ENCODE data around the gene ASB11. TPM values are rescaled to one million over a fixed set of nuclear protein-coding genes. Genes with fewer than 3 reads are reported as not detected.

The ASB11 gene
- not detected for total RNA-seq
- not detected for polyA plus RNA-seq
- long read RNA-seq, donor 1, result 0 reads
- long read RNA-seq, donor 2, result 0 reads

DNA sequence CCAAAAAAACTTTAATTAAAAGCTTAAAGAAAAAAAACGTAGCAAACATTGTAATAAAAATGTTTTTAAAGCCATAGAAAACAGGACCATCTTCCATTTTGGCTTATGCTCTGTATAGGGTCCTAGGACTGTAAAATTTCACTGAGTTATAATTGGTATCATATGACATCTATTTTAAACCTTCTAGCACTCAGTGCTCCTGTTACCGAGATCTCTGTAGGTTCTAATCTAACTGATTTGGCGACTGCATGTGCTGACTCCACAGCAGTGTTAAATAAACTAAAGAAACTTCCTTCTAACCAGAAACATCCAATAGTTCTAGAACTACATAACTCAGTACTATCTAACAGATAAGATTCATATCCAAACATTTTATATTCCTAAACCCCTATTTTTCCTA lies at the start of gene ASB11:
Gene ASB11, minus strand, starts transcription at position 132 of the 400 bp plus-strand sequence. Its CDS starts 35 bp downstream, at position 97.
- Histone ChIP-seq H3K27ac (no peak within 1 kb of the TSS), H3K36me3 (peaks cover 0 to 6% (median 1%) of the 10 kb centered on the region in 6 donors), H3K9me3 (no peaks in the 10 kb centered on the region), H3K4me1 (no peaks in the 10 kb centered on the region), H3K4me3 (no peak within 1 kb of the TSS), H3K27me3 (replicated peaks in 1 of 7) (no peaks in the 10 kb centered on the region)
- WGBS, 5 donors, result 64 to 91% (median 80%) methylated on average over 3 of the region's 3 CpGs
- no peak for DNase-seq
- TF ChIP-seq, protein P1, sequence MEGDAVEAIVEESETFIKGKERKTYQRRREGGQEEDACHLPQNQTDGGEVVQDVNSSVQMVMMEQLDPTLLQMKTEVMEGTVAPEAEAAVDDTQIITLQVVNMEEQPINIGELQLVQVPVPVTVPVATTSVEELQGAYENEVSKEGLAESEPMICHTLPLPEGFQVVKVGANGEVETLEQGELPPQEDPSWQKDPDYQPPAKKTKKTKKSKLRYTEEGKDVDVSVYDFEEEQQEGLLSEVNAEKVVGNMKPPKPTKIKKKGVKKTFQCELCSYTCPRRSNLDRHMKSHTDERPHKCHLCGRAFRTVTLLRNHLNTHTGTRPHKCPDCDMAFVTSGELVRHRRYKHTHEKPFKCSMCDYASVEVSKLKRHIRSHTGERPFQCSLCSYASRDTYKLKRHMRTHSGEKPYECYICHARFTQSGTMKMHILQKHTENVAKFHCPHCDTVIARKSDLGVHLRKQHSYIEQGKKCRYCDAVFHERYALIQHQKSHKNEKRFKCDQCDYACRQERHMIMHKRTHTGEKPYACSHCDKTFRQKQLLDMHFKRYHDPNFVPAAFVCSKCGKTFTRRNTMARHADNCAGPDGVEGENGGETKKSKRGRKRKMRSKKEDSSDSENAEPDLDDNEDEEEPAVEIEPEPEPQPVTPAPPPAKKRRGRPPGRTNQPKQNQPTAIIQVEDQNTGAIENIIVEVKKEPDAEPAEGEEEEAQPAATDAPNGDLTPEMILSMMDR (IDR thresholded peaks at IDR 0.05 in 8 of 11, conservative IDR thresholded peaks at IDR 0.05 in 3 of 11), result no peak
- no peak for TF ChIP-seq POLR2A (IDR thresholded peaks at IDR 0.05)
- no peak for TF ChIP-seq POLR2AphosphoS5 (IDR thresholded peaks at IDR 0.05)
- intact Hi-C loops (cut with DNase I; ENCODE audit: low total_unique reads), result no loop called here

- H3K27ac ChIP-seq, result no peak overlapping the region
- H3K9me3 ChIP-seq, result peaks cover 0 to 6% (median 0%) of the 10 kb centered on the region in 8 donors
- no peak overlapping the region for H3K4me3 ChIP-seq
- no peak for DNase-seq
- H3K36me3 ChIP-seq, result no peaks in the 10 kb centered on the region
- intact Hi-C loops (cut with DNase I; ENCODE audit: low total_unique reads), result loop anchor here (10.0 kb wide), 1 partner anchor 105 kb away; no protein-coding TSS in a partner anchor
- 50 to 92% (median 65%) methylated on average over 1 to 2 of the region's 2 CpGs for WGBS, 5 donors
- no peaks in the 10 kb centered on the region for H3K4me1 ChIP-seq
- H3K27me3 ChIP-seq (replicated peaks in 1 of 7), result peaks cover 0 to 10% (median 0%) of the 10 kb centered on the region in 7 donors
- TF ChIP-seq, protein P1 (IDR thresholded peaks at IDR 0.05 in 8 of 11, conservative IDR thresholded peaks at IDR 0.05 in 3 of 11), result no peak
- TF ChIP-seq POLR2A (IDR thresholded peaks at IDR 0.05) (no peak), POLR2AphosphoS5 (IDR thresholded peaks at IDR 0.05) (no peak)
Observed at GRCh38 chrX:15359701-15360100, 44.3 kb upstream of the ASB11 start.

GRCh38 chrX:15358533-15358932 lies 43.1 kb upstream of the ASB11 start:
- no peak for DNase-seq
- intact Hi-C loops (cut with DNase I; ENCODE audit: low total_unique reads), result loop anchor here (10.0 kb wide), 1 partner anchor 106 kb away; no protein-coding TSS in a partner anchor

GRCh38 chrX:15356444-15356843 lies 41.0 kb upstream of the ASB11 start:
- 29 to 82% (median 36%) methylated on average over 1 of the region's 1 CpG for WGBS, 5 donors
- DNase-seq, result no peak

More at GRCh38 chrX:15358533-15358932, 43.1 kb upstream of the ASB11 start:
- Histone ChIP-seq H3K27ac (no peak overlapping the region), H3K36me3 (no peaks in the 10 kb centered on the region), H3K4me1 (no peaks in the 10 kb centered on the region), H3K27me3 (replicated peaks in 1 of 7) (peaks cover 0 to 8% (median 0%) of the 10 kb centered on the region in 7 donors), H3K9me3 (peaks cover 0 to 6% (median 0%) of the 10 kb centered on the region in 8 donors), H3K4me3 (no peak overlapping the region)
- 58 to 80% (median 70%) methylated on average over 2 of the region's 2 CpGs for WGBS, 5 donors
- TF ChIP-seq POLR2AphosphoS5 (IDR thresholded peaks at IDR 0.05), result no peak
- TF ChIP-seq POLR2A (IDR thresholded peaks at IDR 0.05), result no peak
- TF ChIP-seq, protein P1 (IDR thresholded peaks at IDR 0.05 in 8 of 11, conservative IDR thresholded peaks at IDR 0.05 in 3 of 11), result no peak

More at GRCh38 chrX:15356444-15356843, 41.0 kb upstream of the ASB11 start:
- TF ChIP-seq POLR2AphosphoS5 (IDR thresholded peaks at IDR 0.05) (no peak), POLR2A (IDR thresholded peaks at IDR 0.05) (no peak)
- TF ChIP-seq, protein P1 (IDR thresholded peaks at IDR 0.05 in 8 of 11, conservative IDR thresholded peaks at IDR 0.05 in 3 of 11), result no peak
- Histone ChIP-seq H3K9me3 (peaks cover 0 to 6% (median 0%) of the 10 kb centered on the region in 8 donors), H3K36me3 (no peaks in the 10 kb centered on the region), H3K27ac (no peak overlapping the region), H3K27me3 (replicated peaks in 1 of 7) (peaks cover 0 to 4% (median 0%) of the 10 kb centered on the region in 7 donors), H3K4me3 (no peak overlapping the region), H3K4me1 (no peaks in the 10 kb centered on the region)
- intact Hi-C loops (cut with DNase I; ENCODE audit: low total_unique reads), result loop anchor here (10.0 kb wide), 1 partner anchor 108 kb away; no protein-coding TSS in a partner anchor

Measured in spleen (tissue), 13 donors.